IPS DF 6.9 (cell line): ENCODE results near the gene PI4KA.
"Not testable (repeated sequence)": the region's sequence is repeated elsewhere in the genome, so short reads cannot be mapped to it uniquely, and the experiment has no call there.

Experiments
- DNase-seq: peaks from one replicate; pipeline ENCODE4 v3.0.0-alpha.2; 2013; ENCODE audit warnings: low read depth, low spot score
- H3K27ac ChIP-seq: one replicate; pipeline ENCODE4 v1.5.1; 2013; ENCODE audit warnings: low read length, control low read depth
- H3K27me3 ChIP-seq: 2 replicates; pipeline ENCODE4 v1.6.1; 2013; ENCODE audit warnings: mild to moderate bottlenecking, low read length; ENCODE audit not compliant: control insufficient read depth, insufficient read depth
- H3K36me3 ChIP-seq: 2 replicates; pipeline ENCODE4 v1.6.1; 2013; ENCODE audit warnings: low read length; ENCODE audit not compliant: control insufficient read depth, insufficient read depth
- H3K4me1 ChIP-seq: 2 replicates; pipeline ENCODE4 v1.6.1; 2013; ENCODE audit warnings: low read length; ENCODE audit not compliant: control insufficient read depth, insufficient read depth
- H3K4me3 ChIP-seq: 2 replicates; pipeline ENCODE4 v1.5.1; 2013; ENCODE audit warnings: mild to moderate bottlenecking, low read length
- H3K9me3 ChIP-seq: 2 replicates; pipeline ENCODE4 v1.6.1; 2013; ENCODE audit warnings: low read length, inconsistent platforms; ENCODE audit not compliant: control insufficient read depth, insufficient read depth
- WGBS: extraction: QIAGEN DNeasy Blood & Tissue Kit; methylation state at CpG from one replicate; pipeline ENCODE4 v1.1.7; 2013; ENCODE audit warnings: mixed read lengths, missing lambda C conversion rate; ENCODE audit not compliant: insufficient read length, insufficient coverage; 5-methylcytosine and 5-hydroxymethylcytosine counted together

The PI4KA gene

DNA sequence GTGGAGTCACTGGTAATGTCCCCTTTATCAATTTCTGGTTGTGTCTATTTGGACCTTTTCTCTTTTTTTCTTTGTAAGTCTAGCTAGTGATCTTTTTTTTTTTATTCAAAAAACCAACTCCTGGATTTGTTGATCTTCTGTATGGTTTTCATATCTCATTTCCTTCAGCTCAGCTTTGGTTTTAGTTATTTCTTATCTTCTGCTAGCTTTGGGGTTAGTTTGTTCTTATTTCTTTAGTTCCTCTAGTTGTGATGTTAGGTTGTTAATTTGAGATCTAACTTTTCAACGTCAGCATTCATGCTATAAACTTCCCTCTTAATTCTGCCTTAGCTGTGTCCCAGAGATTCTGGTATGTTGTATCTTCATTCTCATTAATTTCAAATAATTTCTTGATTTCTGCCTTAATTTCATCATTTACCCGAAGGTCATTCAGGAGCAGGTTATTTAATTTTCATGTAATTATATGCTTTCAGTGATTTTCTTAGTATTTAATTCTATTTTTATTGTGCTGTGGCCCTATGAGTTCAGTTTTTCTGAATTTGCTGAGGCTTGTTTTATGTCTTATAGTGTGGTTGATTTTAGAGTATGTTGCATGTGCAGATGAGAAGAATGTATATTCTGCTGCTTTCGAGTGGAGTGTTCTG, 29.0 kb downstream of the PI4KA start:
- H3K4me1 ChIP-seq = no peaks in the 10 kb centered on the region
- H3K9me3 ChIP-seq = no peaks in the 10 kb centered on the region
- H3K27ac ChIP-seq = no peak overlapping the region
- WGBS = no CpG with 5 or more reads among the region's 3 CpGs
- H3K36me3 ChIP-seq = peaks cover 4% of the 10 kb centered on the region; the same call in 1 of the 2 replicates
- H3K27me3 ChIP-seq = no peaks in the 10 kb centered on the region
- H3K4me3 ChIP-seq = no peak overlapping the region
- no peak for DNase-seq

GRCh38 chr22:20826373-20827152, 32.0 kb downstream of the PI4KA start:
- H3K27ac ChIP-seq, H3K27me3 ChIP-seq, H3K36me3 ChIP-seq, DNase-seq, H3K4me1 ChIP-seq, H3K9me3 ChIP-seq, H3K4me3 ChIP-seq: not testable (repeated sequence)
- WGBS = no CpG with 5 or more reads among the region's 5 CpGs

DNA sequence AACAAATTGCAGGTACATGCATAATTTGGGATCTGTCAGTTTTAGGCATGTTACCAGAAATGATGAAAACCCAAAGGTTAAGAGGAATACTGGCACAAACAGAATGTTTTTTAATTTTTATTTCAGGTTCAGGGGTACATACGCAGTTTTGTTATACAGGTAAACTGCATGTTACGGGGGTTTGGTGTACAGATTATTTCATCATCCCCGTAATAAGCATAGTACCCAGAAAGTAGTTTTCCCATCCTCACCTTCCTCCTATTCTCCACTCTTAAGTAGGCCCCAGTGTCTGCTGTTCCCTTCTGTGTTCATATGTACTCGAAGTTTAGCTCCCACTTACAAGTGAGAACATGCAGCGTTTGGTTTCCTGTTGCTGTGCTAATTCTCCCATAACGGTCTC, 33.0 kb downstream of the PI4KA start:
- no peak overlapping the region for H3K4me3 ChIP-seq
- H3K27ac ChIP-seq = no peak overlapping the region
- H3K9me3 ChIP-seq = no peaks in the 10 kb centered on the region
- no peaks in the 10 kb centered on the region for H3K36me3 ChIP-seq
- H3K4me1 ChIP-seq = no peaks in the 10 kb centered on the region
- no peaks in the 10 kb centered on the region for H3K27me3 ChIP-seq
- WGBS = no CpG with 5 or more reads among the region's 6 CpGs
- no peak for DNase-seq

- not testable (repeated sequence) for H3K4me3 ChIP-seq, H3K9me3 ChIP-seq, H3K27ac ChIP-seq, H3K36me3 ChIP-seq, DNase-seq, H3K4me1 ChIP-seq, H3K27me3 ChIP-seq
- no CpG with 5 or more reads among the region's 4 CpGs for WGBS
These were observed 33.4 kb downstream of the PI4KA start for GRCh38 chr22:20825216-20825615.

- H3K27ac ChIP-seq = no peak overlapping the region
- no peaks in the 10 kb centered on the region; the same call in 1 of the 2 replicates for H3K9me3 ChIP-seq
- no peak for DNase-seq
- H3K27me3 ChIP-seq = no peaks in the 10 kb centered on the region
- H3K4me3 ChIP-seq = no peak overlapping the region
- no peaks in the 10 kb centered on the region for H3K36me3 ChIP-seq
- H3K4me1 ChIP-seq = no peaks in the 10 kb centered on the region
- WGBS = no CpG with 5 or more reads among the region's 1 CpG
These were observed 35.3 kb downstream of the PI4KA start for GRCh38 chr22:20823264-20823663.

DNA sequence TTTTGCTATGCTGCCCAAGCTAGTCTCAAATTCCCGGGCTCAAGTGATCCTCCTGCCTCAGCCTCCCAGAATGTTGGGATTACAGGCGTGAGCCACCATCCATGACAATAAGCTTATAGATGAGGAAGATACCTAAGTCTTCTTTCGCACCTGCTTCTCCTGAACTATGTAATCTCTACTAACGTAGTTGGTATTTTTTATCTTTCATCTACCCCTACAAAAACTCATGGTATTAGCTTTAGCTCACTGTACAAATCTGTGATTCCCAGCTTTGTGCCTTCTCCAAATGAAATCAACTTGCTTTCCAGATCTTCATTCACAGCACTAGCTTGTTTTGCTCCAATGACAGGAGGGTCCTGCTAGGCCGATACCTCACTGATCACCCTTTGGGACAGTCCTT, 36.4 kb downstream of the PI4KA start:
- Histone ChIP-seq H3K27me3 (no peaks in the 10 kb centered on the region), H3K27ac (no peak overlapping the region), H3K4me3 (no peak overlapping the region), H3K4me1 (no peaks in the 10 kb centered on the region), H3K36me3 (no peaks in the 10 kb centered on the region), H3K9me3 (no peaks in the 10 kb centered on the region; the same call in 1 of the 2 replicates)
- no peak for DNase-seq
- WGBS = no CpG with 5 or more reads among the region's 5 CpGs

GRCh38 chr22:20821717-20822239, 36.8 kb downstream of the PI4KA start:
- H3K27ac ChIP-seq, H3K4me3 ChIP-seq, H3K9me3 ChIP-seq, H3K36me3 ChIP-seq, H3K4me1 ChIP-seq, H3K27me3 ChIP-seq, DNase-seq: not testable (repeated sequence)
- WGBS = no CpG with 5 or more reads among the region's 8 CpGs

DNA sequence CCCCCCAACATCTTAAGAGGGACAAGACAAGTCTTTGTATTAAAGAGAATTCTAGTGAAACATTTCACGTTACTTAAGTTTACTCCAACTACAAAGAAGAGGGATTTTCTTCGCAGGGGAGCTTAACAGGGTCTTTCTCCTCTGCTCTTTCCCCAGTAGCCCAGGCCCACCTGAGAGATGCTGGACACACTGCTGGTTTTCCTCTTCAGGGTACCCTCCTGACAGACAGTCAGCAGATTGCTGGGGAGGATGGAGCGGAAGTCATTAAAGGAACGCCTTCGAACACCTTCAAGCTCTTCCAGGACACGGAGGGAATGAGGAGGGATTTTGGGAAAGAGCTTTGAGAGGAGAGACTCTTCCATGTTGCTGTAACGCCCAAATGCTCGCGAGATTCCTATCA, 39.1 kb downstream of the PI4KA start:
- Histone ChIP-seq H3K4me3 (no peak overlapping the region), H3K36me3 (no peaks in the 10 kb centered on the region), H3K27ac (no peak overlapping the region), H3K9me3 (no peaks in the 10 kb centered on the region; the same call in 1 of the 2 replicates), H3K27me3 (no peaks in the 10 kb centered on the region), H3K4me1 (no peaks in the 10 kb centered on the region)
- WGBS = no CpG with 5 or more reads among the region's 9 CpGs
- DNase-seq = no peak

DNA sequence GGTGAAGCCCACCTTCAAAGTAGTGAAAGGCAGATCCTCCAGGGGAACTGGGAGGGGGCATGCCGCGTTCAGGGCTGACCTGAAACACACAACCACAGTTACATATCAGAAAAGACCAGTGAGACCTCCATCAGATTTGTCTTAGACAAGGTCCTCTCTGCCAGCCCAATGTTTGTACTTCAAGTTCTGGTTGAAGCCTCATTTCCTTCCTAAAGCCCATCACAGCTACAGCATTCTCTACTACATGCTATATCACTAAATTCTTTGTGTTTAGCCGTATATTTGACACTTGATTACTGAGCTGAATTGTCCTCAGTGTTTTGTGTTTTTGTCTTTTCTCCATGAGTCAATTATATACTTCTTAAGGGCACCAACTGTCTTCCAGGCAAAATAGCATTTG, 40.1 kb downstream of the PI4KA start:
- DNase-seq = no peak
- Histone ChIP-seq H3K9me3 (no peaks in the 10 kb centered on the region; the same call in 1 of the 2 replicates), H3K36me3 (no peaks in the 10 kb centered on the region), H3K4me3 (no peak overlapping the region), H3K4me1 (no peaks in the 10 kb centered on the region), H3K27me3 (no peaks in the 10 kb centered on the region), H3K27ac (no peak overlapping the region)
- no CpG with 5 or more reads among the region's 3 CpGs for WGBS

DNA sequence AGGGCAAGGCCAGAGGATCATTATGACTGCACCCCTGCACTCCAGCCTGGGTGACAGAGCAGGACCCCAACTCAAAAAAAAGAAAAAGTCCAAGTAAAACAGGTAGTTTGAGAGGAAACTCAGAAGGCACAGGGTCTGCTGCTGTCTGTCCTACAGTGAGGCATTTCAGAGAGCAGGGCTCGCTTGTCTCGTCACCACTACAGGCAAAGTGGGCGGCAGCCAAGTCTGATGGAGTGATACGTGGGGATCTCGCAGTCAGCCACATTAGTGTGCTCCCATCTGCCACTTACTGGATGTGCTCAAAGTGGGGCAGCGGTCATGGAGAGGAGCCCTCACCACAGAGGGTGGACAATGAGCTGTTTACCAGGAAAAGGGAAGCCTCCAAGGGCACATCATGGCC, 42.1 kb downstream of the PI4KA start:
- Histone ChIP-seq H3K36me3 (no peaks in the 10 kb centered on the region), H3K27me3 (no peaks in the 10 kb centered on the region), H3K4me1 (no peaks in the 10 kb centered on the region), H3K9me3 (no peaks in the 10 kb centered on the region; the same call in 1 of the 2 replicates), H3K27ac (no peak overlapping the region), H3K4me3 (no peak overlapping the region)
- no peak for DNase-seq
- no CpG with 5 or more reads among the region's 6 CpGs for WGBS
